ENCODE results near the gene MAG.

Gene MAG, protein sequence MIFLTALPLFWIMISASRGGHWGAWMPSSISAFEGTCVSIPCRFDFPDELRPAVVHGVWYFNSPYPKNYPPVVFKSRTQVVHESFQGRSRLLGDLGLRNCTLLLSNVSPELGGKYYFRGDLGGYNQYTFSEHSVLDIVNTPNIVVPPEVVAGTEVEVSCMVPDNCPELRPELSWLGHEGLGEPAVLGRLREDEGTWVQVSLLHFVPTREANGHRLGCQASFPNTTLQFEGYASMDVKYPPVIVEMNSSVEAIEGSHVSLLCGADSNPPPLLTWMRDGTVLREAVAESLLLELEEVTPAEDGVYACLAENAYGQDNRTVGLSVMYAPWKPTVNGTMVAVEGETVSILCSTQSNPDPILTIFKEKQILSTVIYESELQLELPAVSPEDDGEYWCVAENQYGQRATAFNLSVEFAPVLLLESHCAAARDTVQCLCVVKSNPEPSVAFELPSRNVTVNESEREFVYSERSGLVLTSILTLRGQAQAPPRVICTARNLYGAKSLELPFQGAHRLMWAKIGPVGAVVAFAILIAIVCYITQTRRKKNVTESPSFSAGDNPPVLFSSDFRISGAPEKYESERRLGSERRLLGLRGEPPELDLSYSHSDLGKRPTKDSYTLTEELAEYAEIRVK

DNA sequence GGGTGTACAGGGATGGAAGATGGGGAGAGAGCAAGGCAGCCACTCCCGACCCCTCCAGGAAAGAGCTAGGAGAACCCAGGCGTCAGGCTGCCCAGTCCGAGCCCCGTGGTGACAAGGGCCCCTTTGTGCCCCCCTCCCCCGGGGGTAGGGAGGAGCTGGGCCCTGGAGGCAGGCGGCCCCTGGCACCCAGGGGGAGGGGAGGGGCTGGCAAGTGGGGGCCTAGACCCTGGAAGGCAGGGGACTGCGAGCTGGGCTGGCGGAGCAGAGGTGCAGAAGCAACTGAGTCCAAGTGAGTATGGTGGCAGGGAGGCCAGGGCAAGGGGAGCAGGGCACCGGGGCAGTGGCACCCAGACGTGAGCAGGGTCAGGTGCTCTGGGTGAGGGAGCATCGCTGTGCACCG, at the start of gene MAG:
TSS of gene MAG (plus strand) at position 246 of the 400 bp plus-strand sequence. CDS start 3,248 bp downstream, outside the sequence.
- peak; percentile 98 for DNase-seq (ENCODE audit: low spot score)

DNA sequence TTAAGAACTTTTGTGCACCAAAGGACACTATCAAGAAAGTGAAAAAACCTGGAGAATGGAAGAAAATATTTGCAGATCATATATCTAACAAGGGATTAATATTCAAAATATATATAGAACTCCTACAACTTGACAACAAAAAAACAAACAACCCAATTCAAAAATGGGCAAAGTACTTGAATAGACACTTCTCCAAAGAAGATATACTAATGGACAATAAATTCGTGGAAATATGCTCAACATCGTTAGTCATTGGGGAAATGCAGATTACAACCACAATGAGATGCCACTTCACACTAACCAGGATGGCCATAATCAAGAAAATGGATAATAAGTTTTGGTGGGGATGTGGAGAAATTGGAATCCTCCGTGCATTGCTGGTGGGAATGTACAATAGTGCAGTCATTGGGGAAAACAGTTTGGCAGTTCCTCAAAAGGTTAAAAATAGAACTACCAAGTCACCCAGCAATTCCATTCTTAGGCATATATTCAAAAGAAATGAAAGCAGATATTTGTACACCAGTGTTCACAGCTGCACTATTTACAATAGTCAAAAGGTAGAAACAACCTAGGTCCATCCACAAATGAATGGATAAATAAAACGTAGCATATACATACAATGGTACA, 45.4 kb upstream of the MAG start:
- DNase-seq (ENCODE audit: low spot score) = no peak

DNA sequence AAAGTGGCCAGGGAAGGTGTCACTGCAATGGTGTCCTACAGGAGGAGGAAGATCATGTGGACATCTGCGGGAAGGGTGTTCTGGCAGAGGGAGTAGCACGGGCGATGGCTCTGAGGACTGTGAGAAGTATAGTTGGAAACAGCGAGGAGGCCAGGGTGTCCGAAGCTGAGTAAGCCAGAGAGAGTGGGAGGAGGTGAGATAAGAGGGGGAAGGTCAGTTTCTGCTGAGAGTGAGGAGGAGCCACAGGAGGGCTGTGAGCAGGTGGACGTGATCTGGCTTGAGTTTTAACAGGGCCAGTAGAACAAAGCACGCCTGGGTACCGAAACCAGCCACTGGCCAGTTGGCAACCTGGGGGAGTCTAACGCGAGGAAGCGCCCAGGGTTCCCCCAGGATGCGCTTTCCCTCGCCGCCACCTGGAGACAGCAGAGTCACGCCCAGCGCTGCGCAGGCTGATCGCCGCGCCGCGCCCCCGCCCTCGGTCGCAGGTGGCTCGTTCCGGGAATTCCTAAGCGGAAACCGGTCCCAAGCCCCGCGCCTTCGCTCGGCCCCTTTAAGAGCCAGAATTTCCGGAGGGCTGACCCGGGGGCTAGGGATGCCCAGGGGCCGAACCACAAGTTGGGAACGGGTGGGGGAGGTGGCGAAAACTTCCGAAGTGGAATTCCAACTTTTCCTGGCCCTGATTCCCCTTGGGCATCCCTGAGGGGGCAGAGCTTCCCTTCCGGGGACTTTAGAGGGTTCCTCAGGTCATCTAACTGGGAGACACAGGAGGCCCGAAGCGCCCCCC, 44.2 kb upstream of the MAG start:
- DNase-seq (ENCODE audit: low spot score) = no peak

DNA sequence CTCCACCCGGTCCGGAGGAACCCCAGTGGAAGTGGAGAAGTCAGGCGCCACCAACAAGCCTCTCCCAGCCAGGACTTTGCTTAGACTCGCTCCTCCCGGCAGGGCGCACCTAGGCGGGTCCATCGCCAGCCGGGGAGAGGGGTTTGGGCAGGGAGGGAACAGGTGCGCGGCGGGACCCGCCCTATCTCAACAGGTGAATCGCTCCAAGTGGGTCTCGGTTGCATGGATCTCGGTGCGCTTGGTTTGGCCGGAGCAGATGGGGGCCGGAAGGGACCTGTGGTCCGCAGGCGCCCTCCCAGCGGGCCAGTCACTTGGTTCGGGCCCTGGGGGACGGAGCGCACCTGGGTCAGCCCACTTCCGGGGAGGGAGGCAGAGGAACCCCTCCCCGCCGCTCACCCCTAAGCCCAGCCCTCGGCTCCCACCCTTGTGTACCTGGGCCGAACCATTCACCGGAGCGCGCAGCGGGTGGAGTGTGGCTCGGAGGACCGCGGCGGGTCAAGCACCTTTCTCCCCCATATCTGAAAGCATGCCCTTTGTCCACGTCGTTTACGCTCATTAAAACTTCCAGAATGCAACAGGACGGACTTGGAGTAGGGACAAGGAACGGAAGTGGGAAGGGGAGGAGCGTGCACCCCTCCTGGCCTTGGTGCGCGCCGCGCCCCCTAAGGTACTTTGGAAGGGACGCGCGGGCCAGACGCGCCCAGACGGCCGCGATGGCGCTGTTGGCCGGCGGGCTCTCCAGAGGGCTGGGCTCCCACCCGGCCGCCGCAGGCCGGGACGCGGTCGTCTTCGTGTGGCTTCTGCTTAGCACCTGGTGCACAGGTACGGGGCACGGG, 43.4 kb upstream of the MAG start, which contains the start of gene LSR:
TSS of gene LSR (plus strand) at position 693 of the 836 bp plus-strand sequence. CDS start at position 714, 21 bp downstream.
- DNase-seq (ENCODE audit: low spot score) = no peak

DNA sequence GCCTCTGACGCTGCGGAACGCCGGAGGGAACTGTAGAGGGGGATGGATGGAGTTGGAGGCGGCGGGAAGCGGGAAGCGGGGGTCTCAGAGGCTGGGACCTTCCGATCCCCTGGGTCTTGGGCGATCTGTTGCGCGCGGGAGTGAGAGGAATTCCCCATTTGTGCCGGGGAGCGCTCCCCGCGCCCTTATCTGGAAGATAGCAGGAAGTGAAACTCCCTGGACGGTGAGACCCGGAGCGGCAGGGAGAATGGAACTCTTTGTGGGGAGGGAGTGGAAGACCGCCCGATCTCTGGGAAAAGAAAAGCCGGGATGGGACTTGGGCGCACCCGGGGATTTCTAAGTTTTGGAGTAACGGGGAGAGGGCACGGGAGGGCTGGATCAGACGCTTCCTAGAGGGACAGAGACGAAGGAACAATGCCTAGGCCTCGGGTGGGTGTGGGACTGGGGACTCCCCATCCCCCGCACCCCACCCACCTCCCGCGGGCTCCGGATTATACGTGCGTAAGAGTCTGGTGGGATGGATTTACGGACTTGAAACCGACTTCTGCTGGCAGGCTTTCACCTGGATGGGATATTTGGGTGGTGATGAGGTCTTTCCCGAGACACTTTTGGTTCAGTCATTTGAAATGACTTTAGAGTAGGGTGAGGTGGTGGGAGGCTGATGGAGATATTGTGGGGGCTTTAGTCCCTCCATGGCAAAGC, 42.7 kb upstream of the MAG start:
- no peak for DNase-seq (ENCODE audit: low spot score)

DNA sequence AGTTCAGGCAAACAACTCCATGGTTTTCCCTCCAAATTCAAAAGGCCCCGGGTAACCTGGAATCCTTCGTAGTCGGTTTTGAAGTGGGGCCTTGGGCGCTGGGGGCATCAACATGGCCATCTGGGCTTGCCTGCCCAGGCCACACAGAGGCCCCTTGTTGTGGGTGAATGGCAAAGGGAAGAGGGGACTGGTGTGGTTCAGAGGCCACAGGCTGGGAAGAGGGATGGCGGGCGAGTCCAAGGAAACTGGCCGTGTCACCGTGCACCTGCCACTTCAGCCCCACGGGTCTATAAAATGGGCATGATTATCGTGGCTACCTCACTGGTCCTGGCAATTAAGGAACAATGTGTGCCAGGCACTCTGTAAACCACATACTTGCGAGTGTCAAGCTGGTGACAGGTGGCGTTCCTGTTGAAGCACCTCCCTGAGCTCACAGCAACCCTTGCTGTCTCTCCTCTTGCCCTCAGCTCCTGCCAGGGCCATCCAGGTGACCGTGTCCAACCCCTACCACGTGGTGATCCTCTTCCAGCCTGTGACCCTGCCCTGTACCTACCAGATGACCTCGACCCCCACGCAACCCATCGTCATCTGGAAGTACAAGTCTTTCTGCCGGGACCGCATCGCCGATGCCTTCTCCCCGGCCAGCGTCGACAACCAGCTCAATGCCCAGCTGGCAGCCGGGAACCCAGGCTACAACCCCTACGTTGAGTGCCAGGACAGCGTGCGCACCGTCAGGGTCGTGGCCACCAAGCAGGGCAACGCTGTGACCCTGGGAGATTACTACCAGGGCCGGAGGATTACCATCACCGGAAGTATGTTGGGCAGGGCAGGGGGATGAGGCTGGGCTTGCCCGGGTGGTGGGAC, 41.9 kb upstream of the MAG start:
- DNase-seq (ENCODE audit: low spot score) = no peak

DNA sequence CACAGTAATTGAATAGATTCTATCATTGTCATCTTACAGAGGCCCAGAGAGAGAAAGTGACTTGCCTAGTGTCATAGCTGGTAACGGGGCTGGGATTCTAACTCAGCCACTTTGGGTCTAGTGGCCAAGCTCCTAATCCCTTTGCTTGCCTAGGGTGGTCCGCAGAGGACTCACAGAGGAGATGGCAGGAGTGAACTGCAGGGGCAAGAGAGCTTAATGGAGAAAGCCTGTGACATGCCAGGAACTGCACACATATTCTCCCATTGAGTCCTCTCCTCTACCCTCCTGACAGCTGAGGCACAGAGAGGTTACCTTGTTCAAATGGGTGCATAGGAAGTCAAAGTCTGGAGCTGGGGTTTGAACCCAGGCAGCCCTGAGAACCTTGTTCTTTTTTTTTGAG, 40.5 kb upstream of the MAG start:
- DNase-seq (ENCODE audit: low spot score) = no peak

DNA sequence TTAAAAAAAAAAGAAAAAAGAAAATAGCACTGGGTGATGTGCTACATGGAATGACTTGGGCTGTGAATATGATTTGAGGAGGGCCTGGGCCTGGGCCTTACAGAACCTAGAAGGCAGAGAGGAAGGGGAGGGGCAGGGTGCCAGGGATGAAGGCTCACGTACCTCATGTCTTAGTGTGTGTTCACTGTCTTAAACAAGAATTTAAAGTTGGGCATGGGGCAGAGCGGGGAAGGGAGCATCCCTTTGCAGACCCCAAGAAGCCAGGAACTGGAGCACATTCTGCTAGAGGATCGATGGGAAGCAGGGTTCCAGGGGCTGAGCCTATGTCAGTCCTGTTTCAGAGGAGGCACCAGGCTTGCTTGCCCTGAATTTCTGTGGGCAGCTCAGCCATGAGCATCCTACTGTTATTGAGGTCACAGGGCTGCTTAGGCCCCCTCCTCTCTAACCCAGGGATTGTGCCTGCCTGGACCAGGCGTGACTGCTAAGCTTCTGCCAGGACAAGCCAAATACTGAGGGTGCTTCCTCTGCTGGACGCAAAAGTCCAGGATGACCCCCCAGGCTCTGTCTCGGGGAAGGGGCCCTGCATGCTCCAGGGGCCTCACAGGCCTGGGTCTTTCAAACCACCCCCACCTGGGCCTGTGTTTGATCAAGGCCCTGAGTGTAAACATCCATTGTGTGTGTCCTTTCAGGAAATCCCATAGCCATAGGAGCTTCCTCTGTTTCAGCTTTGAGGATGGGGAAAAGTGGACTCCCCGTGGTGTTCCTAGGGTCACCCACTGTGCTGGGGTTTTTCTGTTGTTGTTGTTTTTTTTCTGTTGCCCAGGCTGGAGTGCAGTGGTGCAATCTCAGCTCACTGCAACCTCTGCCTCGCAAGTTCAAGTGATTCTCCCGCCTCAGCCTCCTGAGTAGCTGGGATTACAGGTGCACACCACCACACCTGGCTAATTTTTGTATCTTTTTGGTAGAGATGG, 38.4 kb upstream of the MAG start:
- no peak for DNase-seq (ENCODE audit: low spot score)

DNA sequence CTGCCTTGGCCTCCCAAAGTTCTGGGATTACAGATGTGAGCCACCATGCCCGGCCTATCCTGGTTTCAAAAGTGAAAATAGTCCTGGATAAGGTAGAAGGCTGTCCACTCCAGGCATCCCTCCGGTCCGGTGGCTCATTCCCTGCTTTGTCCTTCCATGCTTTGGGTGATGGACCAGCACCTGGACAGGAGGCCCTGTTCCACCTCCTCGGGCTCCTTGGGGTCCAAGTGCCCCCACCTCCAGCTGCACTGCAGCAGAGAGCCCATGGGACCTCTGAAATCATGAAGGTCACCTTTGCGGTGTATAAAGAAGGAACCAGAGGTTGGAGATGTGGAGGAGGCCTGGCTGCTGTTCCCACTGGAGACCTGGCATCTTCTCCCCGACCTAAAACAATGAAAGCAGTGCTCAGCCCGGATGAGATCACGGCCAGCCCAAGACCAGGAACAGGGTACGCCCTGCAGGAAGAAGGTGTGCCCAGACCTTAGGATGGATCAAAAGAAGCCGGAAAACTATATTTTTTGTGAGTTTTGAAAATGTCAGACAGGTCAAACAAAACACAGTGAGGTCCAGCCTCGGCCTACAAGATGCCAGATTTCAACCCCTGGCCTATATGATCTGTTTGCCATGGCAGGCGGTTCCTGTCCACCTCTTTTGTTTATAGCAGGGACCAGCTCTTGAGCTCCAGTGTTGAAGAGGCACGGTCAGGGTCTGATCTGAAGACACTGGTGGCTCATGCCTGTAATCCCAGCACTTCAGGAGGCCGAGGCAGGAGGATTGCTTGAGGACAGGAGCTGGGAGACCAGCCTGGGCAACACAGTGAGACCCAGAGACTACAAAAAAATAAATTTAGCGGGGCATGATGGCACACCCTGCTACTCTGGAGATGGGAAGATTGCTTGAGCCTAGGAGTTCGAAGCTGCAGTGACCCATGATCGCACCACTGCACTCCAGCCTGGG, 37.3 kb upstream of the MAG start:
- no peak for DNase-seq (ENCODE audit: low spot score)

DNA sequence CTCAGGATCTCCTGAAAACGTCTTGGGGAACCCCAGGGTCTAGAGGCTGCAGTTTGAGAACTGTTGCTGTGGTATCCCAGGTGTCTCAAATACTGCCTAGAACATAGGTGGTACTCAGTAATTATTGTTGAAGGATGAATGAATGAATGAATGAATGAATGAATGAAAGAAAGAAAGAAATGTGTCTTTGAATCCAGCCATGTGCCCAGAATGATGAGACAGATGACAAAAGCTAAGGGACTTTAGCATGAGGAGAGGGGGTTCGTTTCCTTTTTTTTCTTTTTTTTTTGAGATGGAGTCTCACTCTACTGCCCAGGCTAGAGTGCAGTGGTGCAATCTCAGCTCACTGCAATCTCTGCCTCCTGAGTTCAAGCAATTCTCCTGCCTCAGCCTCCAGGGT, 35.4 kb upstream of the MAG start:
- no peak for DNase-seq (ENCODE audit: low spot score)

DNA sequence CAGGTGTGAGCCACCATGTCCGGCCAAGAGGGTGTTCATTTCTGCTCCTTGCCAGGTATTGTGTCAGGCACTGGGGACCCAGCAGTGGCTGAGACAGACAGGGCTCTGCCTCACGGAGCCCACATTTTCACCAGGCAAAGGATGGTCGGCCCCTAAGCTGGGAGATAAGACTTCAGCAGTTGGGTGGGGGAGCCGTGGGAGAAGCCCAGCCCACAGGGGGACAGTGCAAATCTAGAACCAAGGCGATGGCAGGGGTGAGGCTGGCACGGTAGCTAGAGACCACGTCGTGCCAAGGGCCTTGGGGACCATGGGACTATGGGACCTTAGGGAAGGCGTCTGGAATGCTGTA, 34.9 kb upstream of the MAG start:
- no peak for DNase-seq (ENCODE audit: low spot score)

DNA sequence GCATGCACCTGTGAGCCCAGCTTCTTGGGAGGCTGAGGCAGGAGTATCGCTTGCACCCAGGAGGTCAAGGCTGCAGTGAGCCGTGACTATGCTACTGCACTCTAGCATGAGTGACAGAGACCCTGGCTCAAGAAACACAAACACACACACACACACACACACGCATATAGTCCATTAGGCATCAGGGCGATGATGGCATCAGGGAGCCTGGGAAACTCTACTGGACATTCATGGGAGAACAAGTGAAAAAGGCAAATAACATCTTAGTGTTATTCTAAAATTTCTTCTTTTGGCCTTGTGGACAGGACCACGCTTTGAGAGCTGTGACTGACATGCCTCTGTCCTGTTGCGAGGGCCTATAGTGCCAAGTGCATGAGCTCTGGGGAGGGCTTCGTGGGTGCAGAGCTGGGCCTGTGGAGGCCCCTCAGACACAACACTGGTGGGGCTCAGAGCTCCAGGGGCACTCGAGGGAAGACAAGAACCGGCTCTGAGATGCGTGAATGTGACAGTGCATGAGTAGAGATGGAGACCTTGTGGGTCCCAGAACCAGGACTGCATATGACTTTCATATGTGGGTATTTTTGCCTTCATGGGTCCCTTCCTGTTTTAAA, 31.2 kb upstream of the MAG start:
- no peak for DNase-seq (ENCODE audit: low spot score)

DNA sequence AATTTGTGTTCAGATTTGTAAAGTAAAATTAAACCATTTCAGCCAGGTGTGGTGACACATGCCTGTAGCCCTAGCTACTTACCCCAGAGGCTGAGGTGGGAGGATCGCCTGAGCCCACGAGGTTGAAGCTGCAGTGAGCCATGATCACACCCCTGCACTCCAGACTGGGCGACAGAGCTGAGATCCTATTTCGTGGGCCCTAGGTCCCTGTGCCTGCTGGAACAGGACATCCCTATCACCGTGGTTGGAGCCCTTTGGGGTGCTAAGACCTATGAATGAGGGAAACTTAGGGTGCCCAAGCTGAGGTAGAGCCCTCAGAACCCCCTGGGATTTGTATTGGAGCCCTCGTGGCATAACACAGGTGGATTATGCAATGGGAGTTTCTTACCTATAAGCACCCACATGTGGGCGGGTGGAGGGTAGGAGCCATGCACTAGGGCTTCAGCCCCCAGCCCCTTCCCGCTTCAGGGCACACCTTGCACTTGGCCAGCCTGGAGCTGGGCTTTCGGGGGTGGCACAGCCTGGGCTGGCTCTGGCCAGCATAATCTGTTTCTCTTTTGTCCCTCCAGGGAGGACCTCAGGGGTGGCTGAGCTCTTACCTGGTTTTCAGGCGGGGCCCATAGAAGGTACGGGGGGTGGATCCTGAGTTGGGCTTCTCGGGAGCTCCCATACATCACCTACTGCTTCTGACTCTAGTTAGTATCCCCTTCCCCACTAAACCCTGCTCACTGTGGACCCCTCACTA, 30.4 kb upstream of the MAG start:
- DNase-seq (ENCODE audit: low spot score) = no peak

DNA sequence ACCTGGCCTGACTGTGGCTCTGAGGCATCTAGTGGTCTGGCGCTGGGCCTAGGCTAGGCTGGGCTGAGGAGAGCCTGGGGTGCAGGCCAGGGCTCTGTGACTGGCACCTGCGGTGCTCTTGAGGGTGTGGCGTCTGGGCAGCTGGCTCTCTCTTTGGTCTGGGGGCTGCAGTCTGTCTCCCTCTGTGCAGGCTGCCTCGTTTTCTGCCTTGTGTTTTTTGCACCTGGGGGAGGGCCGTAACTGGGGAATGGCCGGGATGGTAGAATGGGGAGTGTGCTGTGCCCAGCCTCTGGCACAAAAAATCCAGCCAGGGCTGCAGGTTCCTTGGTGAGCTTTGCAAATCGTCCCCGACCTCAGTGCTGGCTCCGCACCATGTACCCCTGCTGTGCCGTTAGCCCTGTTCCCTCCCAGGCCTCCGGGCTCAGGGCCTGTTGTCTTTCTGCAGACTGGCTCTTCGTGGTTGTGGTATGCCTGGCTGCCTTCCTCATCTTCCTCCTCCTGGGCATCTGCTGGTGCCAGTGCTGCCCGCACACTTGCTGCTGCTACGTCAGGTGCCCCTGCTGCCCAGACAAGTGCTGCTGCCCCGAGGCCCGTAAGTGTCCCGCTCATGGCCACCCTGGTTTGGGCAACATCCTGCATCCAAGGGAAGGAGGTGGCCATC, 29.7 kb upstream of the MAG start:
- DNase-seq (ENCODE audit: low spot score) = no peak

DNA sequence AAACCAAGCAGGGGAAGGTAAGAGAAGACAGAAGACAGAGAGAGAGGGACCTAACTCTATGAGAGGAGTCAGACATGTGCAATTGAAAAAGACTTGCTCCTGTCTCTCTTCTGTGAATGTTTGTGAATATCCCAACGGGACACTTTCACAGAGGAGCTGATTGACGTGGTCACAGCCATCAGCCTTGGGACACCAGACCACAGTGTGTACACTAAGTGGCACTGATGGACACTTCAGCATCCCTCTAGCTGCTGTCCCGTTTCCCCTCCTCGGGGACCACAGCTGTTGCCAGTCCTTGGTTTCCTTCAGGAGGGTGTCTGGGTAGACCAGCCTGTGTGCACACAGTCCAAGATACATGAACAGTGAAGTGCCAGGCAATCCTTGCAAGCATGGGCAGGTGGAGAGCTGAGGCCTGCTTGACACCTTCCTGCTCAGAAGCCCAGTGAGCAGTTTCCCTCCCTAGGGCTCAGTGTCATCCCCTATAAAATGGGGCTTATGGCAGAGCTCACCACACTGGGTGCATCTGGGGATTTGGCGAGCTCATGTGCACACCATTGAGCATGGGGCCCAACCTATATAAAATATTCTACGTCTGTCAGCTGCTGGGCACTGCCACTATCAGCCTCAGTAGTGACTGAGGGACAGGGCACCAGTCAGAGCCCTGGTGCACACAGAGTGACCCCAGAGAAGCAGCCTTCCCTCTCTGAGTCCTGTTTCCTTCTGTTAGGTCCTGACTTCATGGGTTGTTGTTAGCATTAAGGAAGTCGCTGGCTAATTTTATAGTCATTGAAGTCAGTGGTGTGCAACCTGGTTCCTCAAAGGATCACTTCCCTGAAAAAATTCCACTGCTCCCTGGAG, 27.5 kb upstream of the MAG start:
- no peak for DNase-seq (ENCODE audit: low spot score)
